Progenitor cell of endocrine pancreas (in vitro differentiated cells): ENCODE measurements around the gene LANCL2. TPM values are rescaled to one million over a fixed set of nuclear protein-coding genes. Genes with fewer than 3 reads are reported as not detected.

Source experiments
- DNase-seq: peaks from one replicate; pipeline ENCODE4 v3.0.0; 2021; ENCODE audit warnings: low spot score; ENCODE audit not compliant: unreplicated experiment
- H3K27ac Mint-ChIP-seq: 2 replicates; pipeline ENCODE4 v1.8.0; 2021; ENCODE audit warnings: mild to moderate bottlenecking, moderate library complexity, mixed read lengths
- H3K27me3 Mint-ChIP-seq: 2 replicates; pipeline ENCODE4 v1.8.0; 2021; ENCODE audit warnings: mixed read lengths
- H3K36me3 Mint-ChIP-seq: 2 replicates; pipeline ENCODE4 v1.8.0; 2022; ENCODE audit warnings: mixed read lengths; ENCODE audit not compliant: insufficient read depth
- H3K4me1 Mint-ChIP-seq: 2 replicates; pipeline ENCODE4 v1.8.0; 2021; ENCODE audit warnings: low read depth, mixed read lengths
- H3K4me3 Mint-ChIP-seq: 2 replicates; pipeline ENCODE4 v1.8.0; 2021; ENCODE audit warnings: low read depth, mild to moderate bottlenecking, moderate library complexity, mixed read lengths
- H3K9me3 Mint-ChIP-seq: 2 replicates; pipeline ENCODE4 v1.8.0; 2021; ENCODE audit warnings: low read depth, mixed read lengths
- total RNA-seq: library from RNA; stranded (reverse); gene quantifications from 2 replicates; pipeline ENCODE4 v1.2.1, GENCODE V29; 2021
- TF ChIP-seq, protein P1 (sequence below): fragments of 200-600 bp; sonication (generic); IDR thresholded peaks from one replicate; pipeline ENCODE4 v1.5.0; 2021; ENCODE audit warnings: antibody characterized with exemption, mild to moderate bottlenecking; ENCODE audit not compliant: unreplicated experiment

The LANCL2 gene
- total RNA-seq, 1 donor from 2014 or later = 21.0 TPM

DNA sequence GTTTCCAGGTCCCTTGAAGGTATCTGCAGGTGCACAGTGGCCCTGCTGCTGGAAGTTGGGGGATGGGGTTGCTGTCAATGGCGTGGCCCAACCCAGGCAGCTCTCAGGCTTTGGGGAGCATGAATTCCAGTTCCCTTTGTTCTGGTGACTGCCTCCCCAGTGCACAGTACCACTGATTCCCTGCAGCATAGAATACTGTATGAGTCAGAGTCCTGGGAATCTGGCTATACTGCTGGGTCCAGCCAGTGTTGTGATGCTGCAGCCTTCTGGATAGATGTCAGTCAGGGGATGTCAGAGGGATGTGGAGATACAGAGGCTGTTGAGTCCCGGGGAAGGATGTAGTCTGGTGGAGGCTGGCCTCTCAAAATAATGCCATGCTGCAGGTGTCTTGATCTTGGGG lies 99.3 kb downstream of the LANCL2 start:
- Mint-ChIP-seq H3K36me3 (peaks cover 52% of the 10 kb centered on the region), H3K4me3 (no peak overlapping the region), H3K9me3 (peaks cover 46% of the 10 kb centered on the region), H3K27me3 (no peaks in the 10 kb centered on the region), H3K27ac (no peak overlapping the region), H3K4me1 (no peaks in the 10 kb centered on the region)
- TF ChIP-seq, protein P1, sequence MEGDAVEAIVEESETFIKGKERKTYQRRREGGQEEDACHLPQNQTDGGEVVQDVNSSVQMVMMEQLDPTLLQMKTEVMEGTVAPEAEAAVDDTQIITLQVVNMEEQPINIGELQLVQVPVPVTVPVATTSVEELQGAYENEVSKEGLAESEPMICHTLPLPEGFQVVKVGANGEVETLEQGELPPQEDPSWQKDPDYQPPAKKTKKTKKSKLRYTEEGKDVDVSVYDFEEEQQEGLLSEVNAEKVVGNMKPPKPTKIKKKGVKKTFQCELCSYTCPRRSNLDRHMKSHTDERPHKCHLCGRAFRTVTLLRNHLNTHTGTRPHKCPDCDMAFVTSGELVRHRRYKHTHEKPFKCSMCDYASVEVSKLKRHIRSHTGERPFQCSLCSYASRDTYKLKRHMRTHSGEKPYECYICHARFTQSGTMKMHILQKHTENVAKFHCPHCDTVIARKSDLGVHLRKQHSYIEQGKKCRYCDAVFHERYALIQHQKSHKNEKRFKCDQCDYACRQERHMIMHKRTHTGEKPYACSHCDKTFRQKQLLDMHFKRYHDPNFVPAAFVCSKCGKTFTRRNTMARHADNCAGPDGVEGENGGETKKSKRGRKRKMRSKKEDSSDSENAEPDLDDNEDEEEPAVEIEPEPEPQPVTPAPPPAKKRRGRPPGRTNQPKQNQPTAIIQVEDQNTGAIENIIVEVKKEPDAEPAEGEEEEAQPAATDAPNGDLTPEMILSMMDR = no peak
- no peak for DNase-seq

DNA sequence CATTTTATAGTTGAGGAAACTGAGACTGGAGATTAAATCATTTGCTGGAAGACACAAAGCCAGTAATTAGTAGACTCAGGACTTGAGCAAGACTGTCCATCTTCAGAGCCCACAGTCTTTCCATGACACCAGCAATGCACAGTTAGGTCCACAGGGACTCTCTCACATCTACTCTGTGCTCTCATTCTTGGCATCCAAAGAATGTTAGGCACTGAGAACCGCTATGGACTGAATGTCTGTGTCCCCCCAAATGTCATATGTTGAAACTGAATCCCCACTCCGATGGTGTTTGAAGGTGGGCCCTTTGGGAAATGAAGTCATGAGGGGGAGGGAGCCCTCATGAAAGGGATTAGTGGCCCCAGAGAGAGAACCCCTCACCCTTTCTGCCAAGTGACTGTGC lies 100.6 kb downstream of the LANCL2 start:
- H3K27me3 Mint-ChIP-seq = no peaks in the 10 kb centered on the region
- TF ChIP-seq, protein P1 = no peak
- peaks cover 34% of the 10 kb centered on the region for H3K9me3 Mint-ChIP-seq
- no peaks in the 10 kb centered on the region for H3K4me1 Mint-ChIP-seq
- no peak overlapping the region for H3K4me3 Mint-ChIP-seq
- no peak for DNase-seq
- no peak overlapping the region for H3K27ac Mint-ChIP-seq
- peaks cover 54% of the 10 kb centered on the region for H3K36me3 Mint-ChIP-seq

DNA sequence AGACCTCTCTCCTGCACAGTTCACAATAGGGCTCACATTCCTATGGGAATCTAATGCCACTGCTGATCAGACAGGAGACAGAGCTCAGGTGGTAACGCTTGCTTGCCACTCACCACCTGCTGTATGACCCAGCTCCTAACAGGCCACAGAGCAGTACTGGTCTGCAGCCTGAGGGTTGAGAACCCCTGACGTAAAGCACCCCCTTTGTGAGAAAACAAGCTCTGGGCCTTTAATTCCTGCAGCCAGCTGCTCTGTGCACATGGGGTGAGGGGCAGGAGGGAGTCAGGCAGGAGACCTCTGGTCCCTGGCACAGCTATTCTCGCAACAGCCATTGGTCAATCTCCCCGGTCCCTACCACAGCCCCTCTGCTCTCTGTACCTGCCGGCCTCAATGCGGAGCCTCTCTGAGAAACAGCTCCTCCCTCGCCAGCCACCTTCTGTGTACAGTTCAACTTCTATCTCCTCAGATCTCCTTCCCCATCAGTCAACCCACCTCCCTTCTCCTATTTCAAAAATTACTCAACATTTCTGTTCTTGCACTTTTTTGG lies 102.0 kb downstream of the LANCL2 start:
- TF ChIP-seq, protein P1 = no peak
- no peak for DNase-seq
- Mint-ChIP-seq H3K36me3 (peaks cover 48% of the 10 kb centered on the region), H3K27ac (no peak overlapping the region), H3K9me3 (peaks cover 24% of the 10 kb centered on the region), H3K4me1 (no peaks in the 10 kb centered on the region), H3K27me3 (no peaks in the 10 kb centered on the region), H3K4me3 (no peak overlapping the region)

DNA sequence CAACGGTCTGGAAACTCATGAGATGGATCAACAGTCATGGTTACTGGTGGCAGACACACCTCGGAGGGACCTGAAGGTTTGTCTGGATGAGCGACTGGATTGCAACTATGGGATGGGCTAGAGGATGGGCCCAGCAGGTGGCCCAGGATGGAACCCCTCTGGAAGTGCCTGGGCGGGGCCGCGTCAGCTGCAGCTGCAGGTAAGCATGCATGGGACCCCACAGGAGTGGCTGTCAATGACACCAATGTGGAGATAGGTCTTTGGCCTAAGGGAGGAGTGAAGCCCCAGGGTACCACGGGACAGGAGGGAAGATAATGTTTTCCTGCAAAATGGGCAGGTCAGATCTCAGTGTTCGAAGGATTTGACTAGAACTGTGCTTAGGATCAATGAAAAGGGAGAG lies 103.4 kb downstream of the LANCL2 start:
- Mint-ChIP-seq H3K27me3 (no peaks in the 10 kb centered on the region), H3K4me1 (no peaks in the 10 kb centered on the region), H3K27ac (no peak overlapping the region), H3K36me3 (peaks cover 42% of the 10 kb centered on the region), H3K9me3 (peaks cover 16% of the 10 kb centered on the region), H3K4me3 (no peak overlapping the region)
- TF ChIP-seq, protein P1 = no peak
- no peak for DNase-seq

DNA sequence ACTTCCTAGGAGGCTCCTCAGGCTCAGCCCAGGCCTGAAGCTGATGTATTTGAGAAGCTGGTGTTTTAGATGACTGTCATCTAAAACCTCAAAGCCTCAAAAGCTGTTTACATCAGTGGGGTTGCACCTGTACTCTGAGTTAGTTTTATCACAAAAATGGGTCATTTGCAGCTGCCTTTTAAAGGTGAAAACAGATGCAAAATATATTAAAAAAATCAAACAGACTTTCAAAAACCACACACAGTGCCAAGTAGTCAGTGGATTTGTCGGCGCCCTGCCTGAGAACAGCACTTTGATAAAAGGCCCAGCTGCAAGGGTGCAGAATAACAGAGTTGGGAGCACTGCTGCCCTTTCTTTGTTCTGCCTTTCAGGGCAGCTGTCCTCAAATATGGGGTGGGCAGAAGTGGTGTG lies 104.1 kb downstream of the LANCL2 start:
- TF ChIP-seq, protein P1 = no peak
- Mint-ChIP-seq H3K27ac (no peak overlapping the region), H3K36me3 (peaks cover 35% of the 10 kb centered on the region), H3K27me3 (no peaks in the 10 kb centered on the region), H3K4me1 (no peaks in the 10 kb centered on the region), H3K4me3 (no peak overlapping the region), H3K9me3 (peaks cover 15% of the 10 kb centered on the region)
- DNase-seq = no peak
